ENCODE results near the gene MCCC2.
"Not testable (repeated sequence)": the region's sequence is repeated elsewhere in the genome, so short reads cannot be mapped to it uniquely, and the experiment has no call there.

MCCC2 gene

GRCh38 chr5:71600783-71601182, 13.6 kb downstream of the MCCC2 start:
- DNase-seq, result no peak

GRCh38 chr5:71601222-71602026, 14.3 kb downstream of the MCCC2 start:
- DNase-seq, result peak; percentile 11 to 63

GRCh38 chr5:71609916-71610315, 22.8 kb downstream of the MCCC2 start:
- DNase-seq, result not testable (repeated sequence)

GRCh38 chr5:71615809-71616208, 28.7 kb downstream of the MCCC2 start:
- no peak for DNase-seq

DNA sequence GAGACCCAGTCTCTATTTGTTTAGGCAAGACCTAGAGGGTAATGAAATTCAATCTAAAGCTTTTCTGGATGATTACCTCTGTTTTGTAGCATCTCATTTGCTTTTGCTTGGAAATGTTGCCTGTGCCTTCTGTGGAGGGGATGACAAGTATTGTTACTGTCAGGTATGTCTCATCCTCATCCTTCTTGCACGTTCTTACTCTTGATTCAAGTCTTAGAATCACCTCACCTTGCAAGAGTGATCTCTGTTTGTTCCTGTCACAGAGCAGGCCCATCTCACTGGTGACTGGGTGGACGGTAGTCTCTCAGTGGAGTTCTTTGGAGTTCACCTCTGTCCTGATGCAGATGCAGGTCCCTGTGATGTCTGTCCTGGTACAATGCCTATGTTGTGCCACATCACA, 33.5 kb downstream of the MCCC2 start:
- no peak for DNase-seq

GRCh38 chr5:71621268-71621667, 34.1 kb downstream of the MCCC2 start:
- no peak for DNase-seq

GRCh38 chr5:71621741-71622140, 34.6 kb downstream of the MCCC2 start:
- no peak for DNase-seq

- DNase-seq, result no peak
Observed at GRCh38 chr5:71623221-71623794, 36.2 kb downstream of the MCCC2 start.

- DNase-seq, result no peak
Observed at GRCh38 chr5:71629950-71630349, 42.8 kb downstream of the MCCC2 start.

- DNase-seq, result no peak
Observed at GRCh38 chr5:71631070-71631469, 43.9 kb downstream of the MCCC2 start.

DNA sequence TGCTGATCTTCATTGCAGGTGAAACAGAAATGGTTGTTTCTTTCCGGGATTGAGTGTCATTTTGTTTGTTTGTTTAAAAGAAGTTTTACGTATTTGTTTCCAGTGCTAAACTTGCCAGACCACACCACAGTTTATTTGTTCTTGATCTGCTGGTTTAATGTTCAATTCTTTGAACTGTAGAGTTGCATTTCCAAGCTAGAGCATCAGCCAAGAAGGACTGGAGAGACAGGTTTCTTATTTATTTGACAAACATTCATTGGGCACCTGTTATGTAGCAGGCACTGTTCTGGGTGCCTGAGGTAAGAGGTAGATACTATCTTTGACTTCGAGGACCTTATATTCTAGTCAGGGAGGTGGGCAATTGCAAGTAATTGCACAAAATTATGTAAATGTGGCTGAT, 45.0 kb downstream of the MCCC2 start:
- DNase-seq, result no peak

DNA sequence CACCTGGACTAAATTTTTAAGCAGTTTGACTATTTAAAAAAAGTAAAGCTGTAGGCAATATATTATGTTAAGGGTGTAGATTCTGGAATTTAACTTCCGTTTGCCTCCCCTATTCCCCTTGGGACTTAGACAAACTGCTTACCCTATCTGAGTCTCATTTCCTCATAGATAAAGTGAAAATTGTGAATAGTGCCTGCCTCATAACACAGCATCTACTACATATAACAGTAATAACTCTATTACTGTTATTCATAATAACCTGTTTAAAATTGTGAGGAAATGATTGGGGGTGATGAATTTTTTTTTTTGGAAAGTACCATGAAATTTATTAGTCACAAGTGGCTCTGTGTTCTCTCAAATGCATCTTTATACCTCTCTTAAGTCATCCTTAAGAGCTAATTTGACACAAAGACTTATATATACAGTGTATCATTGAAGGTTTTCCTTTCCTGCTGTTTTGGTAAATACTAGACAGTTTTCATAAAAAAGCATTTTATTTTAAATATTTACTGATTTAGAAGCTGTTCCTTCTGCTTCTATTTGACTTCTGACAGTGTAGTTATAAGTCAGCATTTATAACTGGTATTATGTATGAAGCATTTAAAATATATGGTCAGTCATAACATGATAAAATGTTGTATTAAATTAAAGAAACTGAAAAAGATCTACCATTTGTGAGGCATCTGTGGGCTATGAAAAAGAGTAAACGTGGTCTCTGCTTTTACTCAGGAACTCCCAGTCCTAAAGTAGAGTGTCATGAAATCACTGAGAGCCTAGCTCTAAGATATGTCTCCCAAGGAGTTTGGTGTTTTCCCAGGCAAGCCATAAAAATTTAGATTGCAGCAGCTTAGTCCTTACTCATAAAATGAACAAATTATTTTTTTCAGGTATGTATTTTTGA, 46.4 kb downstream of the MCCC2 start:
- DNase-seq, result no peak

DNA sequence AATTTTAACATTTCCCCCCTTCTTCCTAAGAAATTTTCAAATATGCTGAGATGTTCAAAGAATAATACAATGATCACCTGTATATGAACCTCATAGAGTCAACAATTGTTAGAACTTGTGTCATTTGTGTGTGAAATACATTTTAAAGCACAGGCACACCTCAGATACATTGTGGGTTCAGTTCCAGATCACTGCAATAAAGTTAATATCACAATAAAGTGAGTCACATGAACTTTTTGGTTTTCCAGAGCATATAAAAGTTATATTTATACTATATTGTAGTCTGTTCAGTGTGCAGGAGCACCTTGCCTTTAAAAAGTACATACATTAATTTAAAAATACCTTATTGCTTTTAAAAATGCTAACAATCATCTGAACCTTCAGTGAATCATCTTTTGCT, 50.0 kb downstream of the MCCC2 start:
- no peak for DNase-seq

- DNase-seq, result no peak
Observed at GRCh38 chr5:71640408-71640807, 53.3 kb downstream of the MCCC2 start.

DNA sequence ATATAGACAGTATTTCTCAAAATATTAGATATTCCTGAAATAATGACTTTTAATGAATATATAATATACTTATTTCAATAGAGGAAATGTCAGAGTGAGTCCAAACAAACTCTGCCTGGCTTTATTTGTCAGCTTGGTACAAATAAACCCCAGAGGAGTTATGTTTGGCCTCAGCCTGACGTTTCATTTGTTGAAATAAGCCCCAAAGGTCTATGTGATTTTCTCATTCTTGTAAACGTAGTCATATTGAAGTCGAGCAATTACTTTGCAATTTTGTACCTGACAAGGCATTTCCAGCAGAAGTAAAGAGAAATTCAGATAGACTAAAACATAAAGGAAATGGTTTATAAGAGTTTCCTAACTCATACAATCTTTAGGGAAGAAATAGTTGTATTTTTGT, 57.9 kb downstream of the MCCC2 start:
- DNase-seq, result no peak

GRCh38 chr5:71650940-71651339, 63.8 kb downstream of the MCCC2 start:
- not testable (repeated sequence) for DNase-seq

DNA sequence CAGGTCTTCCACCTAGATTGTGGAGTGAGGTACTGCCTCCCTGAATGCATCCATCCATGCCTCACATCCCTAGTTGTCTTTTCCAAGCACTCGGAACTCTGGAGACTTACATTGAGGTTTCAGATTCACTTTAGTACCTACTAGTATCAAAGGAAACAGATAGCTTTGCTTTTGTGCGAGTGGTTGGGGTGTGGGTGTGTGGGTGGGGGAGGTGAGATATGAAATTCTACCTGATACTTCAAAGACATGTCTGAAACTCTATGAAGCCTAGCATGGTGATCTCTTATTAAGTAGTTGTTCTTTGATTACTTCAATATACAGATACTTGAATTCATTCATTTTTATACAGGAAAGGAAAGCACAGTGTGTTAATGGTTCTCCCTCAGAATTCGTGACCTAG, 64.4 kb downstream of the MCCC2 start:
- DNase-seq, result no peak

DNA sequence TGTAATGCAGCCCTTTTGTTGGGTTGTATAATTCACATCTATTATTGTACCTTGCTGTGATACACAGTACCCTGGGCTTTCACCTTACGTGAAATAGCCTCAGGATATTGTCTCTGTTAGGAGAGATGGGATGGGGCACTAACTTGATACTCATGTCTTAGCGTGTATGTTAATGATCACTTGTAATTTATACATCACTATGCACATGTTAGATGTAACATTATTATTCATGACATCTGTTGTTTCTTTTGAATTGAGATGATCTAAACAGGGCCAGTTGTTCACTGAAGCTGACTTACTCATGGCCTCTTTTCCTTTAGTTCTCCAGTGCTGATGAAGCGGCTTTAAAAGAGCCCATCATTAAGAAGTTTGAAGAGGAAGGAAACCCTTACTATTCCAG, 65.2 kb downstream of the MCCC2 start:
- DNase-seq, result peak in 1 of 2 experiments; percentile 30

DNA sequence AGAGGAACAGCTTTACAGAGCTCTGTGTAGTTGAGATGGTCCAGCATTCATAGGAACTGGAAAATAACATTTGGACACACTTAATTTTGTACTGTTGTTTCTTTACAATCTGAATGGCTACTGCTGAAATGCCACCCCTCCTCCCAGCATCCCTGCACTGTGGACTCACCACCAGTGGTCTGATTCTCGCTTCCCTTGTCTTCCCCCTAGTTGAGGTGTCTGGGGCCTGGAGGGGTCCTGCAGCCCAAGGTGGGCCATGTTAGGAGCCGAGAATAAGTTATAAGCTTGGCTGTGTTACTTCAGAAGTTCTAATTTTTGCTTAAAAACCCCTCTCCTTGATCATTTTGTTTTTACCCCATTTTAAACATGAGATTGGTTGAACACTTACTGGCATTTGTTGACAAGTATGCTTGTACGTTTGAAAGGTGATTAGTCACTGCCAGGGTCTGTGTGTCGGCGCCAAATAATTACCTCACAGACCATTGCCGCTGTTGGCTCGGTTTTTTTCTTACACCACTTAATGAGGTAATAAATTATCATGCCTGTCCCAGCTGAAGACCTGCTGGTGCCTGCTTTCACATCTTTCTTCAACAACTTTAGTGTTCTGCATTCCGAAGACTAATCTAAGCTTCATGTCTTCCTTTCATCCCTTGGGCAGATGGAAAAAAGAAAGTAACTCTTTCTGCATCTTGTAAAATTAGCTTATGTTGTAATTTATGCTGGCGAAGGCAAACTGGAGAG, 65.8 kb downstream of the MCCC2 start:
- DNase-seq, result peak; percentile 86 to 93

GRCh38 chr5:71658916-71659662, 71.9 kb downstream of the MCCC2 start:
- DNase-seq, result peak; percentile 6 to 26

- no peak for DNase-seq
Observed at GRCh38 chr5:71662381-71662780, 75.2 kb downstream of the MCCC2 start.

Measured in NCI-H446 (cell line).